ENCODE data around the gene DSN1. TPM values are rescaled to one million over a fixed set of nuclear protein-coding genes. Genes with fewer than 3 reads are reported as not detected.
A peak's percentile ranks its signal among the peaks of the same experiment; 100 is the strongest.

The DSN1 gene
- total and polyA plus RNA-seq, 9 of the 15 experiments (the other 6 are each of a cell fraction or from before 2014, with no cell fraction given), result 23.3 to 45.3 (median 31.1) TPM

DNA sequence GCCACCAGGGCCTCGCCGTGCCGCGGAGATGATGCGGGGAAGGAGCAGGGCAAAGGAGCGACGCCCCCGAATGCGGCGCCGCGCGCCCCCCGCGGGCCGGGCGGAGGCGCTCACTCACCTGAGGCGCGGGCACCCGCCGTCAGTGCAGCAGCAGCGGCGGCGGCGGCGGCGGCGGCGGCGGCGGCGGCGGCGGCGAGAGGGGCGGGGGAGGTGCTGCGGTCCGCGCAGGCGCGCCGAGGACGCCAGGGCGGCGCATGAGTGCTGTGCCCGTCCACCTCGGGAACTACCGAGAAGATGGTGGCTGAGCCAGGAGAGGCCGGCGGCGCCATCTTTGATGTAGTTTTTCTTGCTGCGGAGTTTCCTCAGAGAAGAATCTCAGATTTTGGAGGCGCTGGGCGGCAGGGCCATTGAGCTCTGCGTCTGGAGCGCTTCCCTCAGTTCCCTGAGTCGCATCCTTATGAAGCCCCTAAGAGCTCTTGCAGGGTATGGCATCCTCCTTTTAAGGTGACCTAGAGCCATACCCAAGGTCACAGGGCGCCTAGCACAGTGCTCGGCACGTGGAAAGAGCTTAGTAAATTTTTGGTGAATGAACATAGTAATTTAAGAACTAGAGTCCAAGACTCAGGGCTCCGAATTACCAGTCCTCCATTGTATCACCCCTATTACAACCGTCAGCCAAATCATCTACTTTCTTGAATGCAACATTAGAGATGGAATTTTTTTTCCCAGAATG is 27.5 kb downstream of the DSN1 start, which contains the start of gene NDRG3 (continued):
- TF ChIP-seq SREBF1 (IDR thresholded peaks at IDR 0.05; ENCODE audit: borderline replicate concordance, low read depth, low read length) (no peak), NCOA1 (IDR thresholded peaks at IDR 0.05; ENCODE audit: low read depth) (no peak), PPARD (CRISPR knock-in tag; IDR thresholded peaks at IDR 0.05) (no peak), SRSF7 (optimal IDR thresholded peaks at IDR 0.05; ENCODE audit: low read depth, low read length) (no peak), ZNF668 (CRISPR knock-in tag; IDR thresholded peaks at IDR 0.05) (no peak), THRAP3 (IDR thresholded peaks at IDR 0.05; ENCODE audit: borderline replicate concordance) (no peak), HDAC2 (IDR thresholded peaks at IDR 0.05) (no peak)
- TF ChIP-seq, protein P1, sequence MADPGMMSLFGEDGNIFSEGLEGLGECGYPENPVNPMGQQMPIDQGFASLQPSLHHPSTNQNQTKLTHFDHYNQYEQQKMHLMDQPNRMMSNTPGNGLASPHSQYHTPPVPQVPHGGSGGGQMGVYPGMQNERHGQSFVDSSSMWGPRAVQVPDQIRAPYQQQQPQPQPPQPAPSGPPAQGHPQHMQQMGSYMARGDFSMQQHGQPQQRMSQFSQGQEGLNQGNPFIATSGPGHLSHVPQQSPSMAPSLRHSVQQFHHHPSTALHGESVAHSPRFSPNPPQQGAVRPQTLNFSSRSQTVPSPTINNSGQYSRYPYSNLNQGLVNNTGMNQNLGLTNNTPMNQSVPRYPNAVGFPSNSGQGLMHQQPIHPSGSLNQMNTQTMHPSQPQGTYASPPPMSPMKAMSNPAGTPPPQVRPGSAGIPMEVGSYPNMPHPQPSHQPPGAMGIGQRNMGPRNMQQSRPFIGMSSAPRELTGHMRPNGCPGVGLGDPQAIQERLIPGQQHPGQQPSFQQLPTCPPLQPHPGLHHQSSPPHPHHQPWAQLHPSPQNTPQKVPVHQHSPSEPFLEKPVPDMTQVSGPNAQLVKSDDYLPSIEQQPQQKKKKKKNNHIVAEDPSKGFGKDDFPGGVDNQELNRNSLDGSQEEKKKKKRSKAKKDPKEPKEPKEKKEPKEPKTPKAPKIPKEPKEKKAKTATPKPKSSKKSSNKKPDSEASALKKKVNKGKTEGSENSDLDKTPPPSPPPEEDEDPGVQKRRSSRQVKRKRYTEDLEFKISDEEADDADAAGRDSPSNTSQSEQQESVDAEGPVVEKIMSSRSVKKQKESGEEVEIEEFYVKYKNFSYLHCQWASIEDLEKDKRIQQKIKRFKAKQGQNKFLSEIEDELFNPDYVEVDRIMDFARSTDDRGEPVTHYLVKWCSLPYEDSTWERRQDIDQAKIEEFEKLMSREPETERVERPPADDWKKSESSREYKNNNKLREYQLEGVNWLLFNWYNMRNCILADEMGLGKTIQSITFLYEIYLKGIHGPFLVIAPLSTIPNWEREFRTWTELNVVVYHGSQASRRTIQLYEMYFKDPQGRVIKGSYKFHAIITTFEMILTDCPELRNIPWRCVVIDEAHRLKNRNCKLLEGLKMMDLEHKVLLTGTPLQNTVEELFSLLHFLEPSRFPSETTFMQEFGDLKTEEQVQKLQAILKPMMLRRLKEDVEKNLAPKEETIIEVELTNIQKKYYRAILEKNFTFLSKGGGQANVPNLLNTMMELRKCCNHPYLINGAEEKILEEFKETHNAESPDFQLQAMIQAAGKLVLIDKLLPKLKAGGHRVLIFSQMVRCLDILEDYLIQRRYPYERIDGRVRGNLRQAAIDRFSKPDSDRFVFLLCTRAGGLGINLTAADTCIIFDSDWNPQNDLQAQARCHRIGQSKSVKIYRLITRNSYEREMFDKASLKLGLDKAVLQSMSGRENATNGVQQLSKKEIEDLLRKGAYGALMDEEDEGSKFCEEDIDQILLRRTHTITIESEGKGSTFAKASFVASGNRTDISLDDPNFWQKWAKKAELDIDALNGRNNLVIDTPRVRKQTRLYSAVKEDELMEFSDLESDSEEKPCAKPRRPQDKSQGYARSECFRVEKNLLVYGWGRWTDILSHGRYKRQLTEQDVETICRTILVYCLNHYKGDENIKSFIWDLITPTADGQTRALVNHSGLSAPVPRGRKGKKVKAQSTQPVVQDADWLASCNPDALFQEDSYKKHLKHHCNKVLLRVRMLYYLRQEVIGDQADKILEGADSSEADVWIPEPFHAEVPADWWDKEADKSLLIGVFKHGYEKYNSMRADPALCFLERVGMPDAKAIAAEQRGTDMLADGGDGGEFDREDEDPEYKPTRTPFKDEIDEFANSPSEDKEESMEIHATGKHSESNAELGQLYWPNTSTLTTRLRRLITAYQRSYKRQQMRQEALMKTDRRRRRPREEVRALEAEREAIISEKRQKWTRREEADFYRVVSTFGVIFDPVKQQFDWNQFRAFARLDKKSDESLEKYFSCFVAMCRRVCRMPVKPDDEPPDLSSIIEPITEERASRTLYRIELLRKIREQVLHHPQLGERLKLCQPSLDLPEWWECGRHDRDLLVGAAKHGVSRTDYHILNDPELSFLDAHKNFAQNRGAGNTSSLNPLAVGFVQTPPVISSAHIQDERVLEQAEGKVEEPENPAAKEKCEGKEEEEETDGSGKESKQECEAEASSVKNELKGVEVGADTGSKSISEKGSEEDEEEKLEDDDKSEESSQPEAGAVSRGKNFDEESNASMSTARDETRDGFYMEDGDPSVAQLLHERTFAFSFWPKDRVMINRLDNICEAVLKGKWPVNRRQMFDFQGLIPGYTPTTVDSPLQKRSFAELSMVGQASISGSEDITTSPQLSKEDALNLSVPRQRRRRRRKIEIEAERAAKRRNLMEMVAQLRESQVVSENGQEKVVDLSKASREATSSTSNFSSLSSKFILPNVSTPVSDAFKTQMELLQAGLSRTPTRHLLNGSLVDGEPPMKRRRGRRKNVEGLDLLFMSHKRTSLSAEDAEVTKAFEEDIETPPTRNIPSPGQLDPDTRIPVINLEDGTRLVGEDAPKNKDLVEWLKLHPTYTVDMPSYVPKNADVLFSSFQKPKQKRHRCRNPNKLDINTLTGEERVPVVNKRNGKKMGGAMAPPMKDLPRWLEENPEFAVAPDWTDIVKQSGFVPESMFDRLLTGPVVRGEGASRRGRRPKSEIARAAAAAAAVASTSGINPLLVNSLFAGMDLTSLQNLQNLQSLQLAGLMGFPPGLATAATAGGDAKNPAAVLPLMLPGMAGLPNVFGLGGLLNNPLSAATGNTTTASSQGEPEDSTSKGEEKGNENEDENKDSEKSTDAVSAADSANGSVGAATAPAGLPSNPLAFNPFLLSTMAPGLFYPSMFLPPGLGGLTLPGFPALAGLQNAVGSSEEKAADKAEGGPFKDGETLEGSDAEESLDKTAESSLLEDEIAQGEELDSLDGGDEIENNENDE (IDR thresholded peaks at IDR 0.05; ENCODE audit: low read depth, low read length), result no peak
- TF ChIP-seq, protein P2, sequence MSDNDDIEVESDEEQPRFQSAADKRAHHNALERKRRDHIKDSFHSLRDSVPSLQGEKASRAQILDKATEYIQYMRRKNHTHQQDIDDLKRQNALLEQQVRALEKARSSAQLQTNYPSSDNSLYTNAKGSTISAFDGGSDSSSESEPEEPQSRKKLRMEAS (CRISPR knock-in tag; IDR thresholded peaks at IDR 0.05), result peak; percentile 37; the same call in 1 of the 2 replicates
- TF ChIP-seq, protein P3, sequence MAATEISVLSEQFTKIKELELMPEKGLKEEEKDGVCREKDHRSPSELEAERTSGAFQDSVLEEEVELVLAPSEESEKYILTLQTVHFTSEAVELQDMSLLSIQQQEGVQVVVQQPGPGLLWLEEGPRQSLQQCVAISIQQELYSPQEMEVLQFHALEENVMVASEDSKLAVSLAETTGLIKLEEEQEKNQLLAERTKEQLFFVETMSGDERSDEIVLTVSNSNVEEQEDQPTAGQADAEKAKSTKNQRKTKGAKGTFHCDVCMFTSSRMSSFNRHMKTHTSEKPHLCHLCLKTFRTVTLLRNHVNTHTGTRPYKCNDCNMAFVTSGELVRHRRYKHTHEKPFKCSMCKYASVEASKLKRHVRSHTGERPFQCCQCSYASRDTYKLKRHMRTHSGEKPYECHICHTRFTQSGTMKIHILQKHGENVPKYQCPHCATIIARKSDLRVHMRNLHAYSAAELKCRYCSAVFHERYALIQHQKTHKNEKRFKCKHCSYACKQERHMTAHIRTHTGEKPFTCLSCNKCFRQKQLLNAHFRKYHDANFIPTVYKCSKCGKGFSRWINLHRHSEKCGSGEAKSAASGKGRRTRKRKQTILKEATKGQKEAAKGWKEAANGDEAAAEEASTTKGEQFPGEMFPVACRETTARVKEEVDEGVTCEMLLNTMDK (IDR thresholded peaks at IDR 0.05; ENCODE audit: borderline replicate concordance, insufficient read depth, low read depth, low read length, poor library complexity, severe bottlenecking), result peak; percentile 53
- TF ChIP-seq, protein P4, sequence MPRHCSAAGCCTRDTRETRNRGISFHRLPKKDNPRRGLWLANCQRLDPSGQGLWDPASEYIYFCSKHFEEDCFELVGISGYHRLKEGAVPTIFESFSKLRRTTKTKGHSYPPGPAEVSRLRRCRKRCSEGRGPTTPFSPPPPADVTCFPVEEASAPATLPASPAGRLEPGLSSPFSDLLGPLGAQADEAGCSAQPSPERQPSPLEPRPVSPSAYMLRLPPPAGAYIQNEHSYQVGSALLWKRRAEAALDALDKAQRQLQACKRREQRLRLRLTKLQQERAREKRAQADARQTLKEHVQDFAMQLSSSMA (CRISPR knock-in tag; IDR thresholded peaks at IDR 0.05), result no peak

Measured in K562 (cell line).